Esophagus squamous epithelium (tissue), 5 donors: ENCODE data around the gene ING5. TPM values are rescaled to one million over a fixed set of nuclear protein-coding genes. Genes with fewer than 3 reads are reported as not detected.

Experiments used
- DNase-seq: peaks from one replicate; lab custom pipeline; 2025; lab: John Stamatoyannopoulos, UW
- H3K27ac ChIP-seq, 4 donors: fragments of 200-600 bp; sonication (generic); one replicate each; pipeline ENCODE4 v1.5.1; 2016 to 2019; ENCODE audit warnings: mild to moderate bottlenecking in 1 of 4
- H3K27me3 ChIP-seq, 4 donors: fragments of 200-600 bp; sonication (generic); 1 replicate in 3 of 4; 2 replicates in 1 of 4; pipeline versions ENCODE4 v1.5.1 to v1.6.0; 2017 to 2021; ENCODE audit warnings: antibody characterized with exemption in 1 of 4
- H3K36me3 ChIP-seq, 3 donors: fragments of 200-600 bp; sonication (generic); one replicate each; pipeline ENCODE4 v1.5.1; 2016 to 2019
- H3K4me1 ChIP-seq, 3 donors: fragments of 200-600 bp; sonication (generic); one replicate each; pipeline ENCODE4 v1.5.1; 2017 to 2019
- H3K4me3 ChIP-seq, 4 donors: fragments of 200-600 bp; sonication (generic); 1 replicate in 3 of 4; 2 replicates in 1 of 4; pipeline ENCODE4 v1.5.1; 2016 to 2019; ENCODE audit warnings: mild to moderate bottlenecking in 2 of 4, moderate library complexity in 1 of 4
- H3K9me3 ChIP-seq, 3 donors: fragments of 200-600 bp; sonication (generic); one replicate each; pipeline ENCODE4 v1.5.1; 2016 to 2019
- CTCF ChIP-seq, 6 experiments: fragments of 450-650 bp in 4 of 6; fragments of 200-600 bp in 2 of 6; sonication (generic) in 2 of 6; IDR thresholded peaks; one replicate each; pipeline ENCODE4 v1.5.1; 2016 to 2019; ENCODE audit warnings: antibody characterized with exemption in 6 of 6, mild to moderate bottlenecking in 4 of 6, moderate library complexity in 4 of 6
- POLR2A ChIP-seq, 4 donors: fragments of 450-650 bp; IDR thresholded peaks; one replicate each; pipeline ENCODE4 v1.6.1; 2017; ENCODE audit warnings: antibody characterized with exemption in 4 of 4, mild to moderate bottlenecking in 4 of 4, moderate library complexity in 3 of 4
- WGBS, 2 donors: methylation state at CpG; one replicate each; pipeline ENCODE4 v1.1.5; 2018; 5-methylcytosine and 5-hydroxymethylcytosine counted together
- intact Hi-C: fragments of 100-400 bp; cut with DNase I; formaldehyde crosslinking; loops from one replicate; pipeline ENCODE4 v1.15.0; 2022
- total RNA-seq, 4 donors: library from RNA; depleted of rRNA; stranded (reverse); fragments of >200 nt; gene quantifications; one replicate each; pipeline ENCODE4 v1.1.0, GENCODE V29; 2016
- donor health status: DM: yes; HTN: yes; CAD: no.

ING5 gene
- total RNA-seq, 4 donors from 2014 or later, result 10.4 to 39.3 (median 18.8) TPM

- no peak for DNase-seq
- 87 to 88% methylated on average over 10 to 17 of the region's 17 CpGs for WGBS, 2 donors
- Histone ChIP-seq H3K4me3 (no peak overlapping the region), H3K9me3 (no peaks in the 10 kb centered on the region), H3K36me3 (peaks cover 36 to 100% (median 46%) of the 10 kb centered on the region in 3 donors), H3K4me1 (peaks cover 0 to 7% (median 3%) of the 10 kb centered on the region in 3 donors), H3K27ac (no peak overlapping the region), H3K27me3 (no peaks in the 10 kb centered on the region)
- intact Hi-C loops, result no loop called here
- TF ChIP-seq POLR2A (IDR thresholded peaks at IDR 0.05) (no peak), CTCF (IDR thresholded peaks at IDR 0.05) (no peak)
Measured at GRCh38 chr2:241655516-241656189, 46.2 kb upstream of the ING5 start.

- TF ChIP-seq CTCF (IDR thresholded peaks at IDR 0.05) (no peak), POLR2A (IDR thresholded peaks at IDR 0.05) (no peak)
- Histone ChIP-seq H3K27me3 (no peaks in the 10 kb centered on the region), H3K9me3 (no peaks in the 10 kb centered on the region), H3K4me3 (no peak overlapping the region), H3K36me3 (peaks cover 37 to 100% (median 45%) of the 10 kb centered on the region in 3 donors), H3K27ac (no peak overlapping the region), H3K4me1 (peaks cover 0 to 7% (median 3%) of the 10 kb centered on the region in 3 donors)
- intact Hi-C loops, result no loop called here
- WGBS, 2 donors, result 94 to 96% methylated on average over 8 to 13 of the region's 13 CpGs
- DNase-seq, result no peak
Measured at GRCh38 chr2:241656190-241656741, 45.6 kb upstream of the ING5 start.

GRCh38 chr2:241657786-241658254 lies 44.0 kb upstream of the ING5 start:
- WGBS, 2 donors, result 74 to 90% methylated on average over 2 to 5 of the region's 15 CpGs
- H3K4me1 ChIP-seq, result peaks cover 0 to 7% (median 3%) of the 10 kb centered on the region in 3 donors
- H3K27me3 ChIP-seq, result no peaks in the 10 kb centered on the region
- intact Hi-C loops, result no loop called here
- H3K36me3 ChIP-seq, result peaks cover 34 to 100% (median 41%) of the 10 kb centered on the region in 3 donors
- no peaks in the 10 kb centered on the region for H3K9me3 ChIP-seq
- TF ChIP-seq CTCF (IDR thresholded peaks at IDR 0.05) (no peak), POLR2A (IDR thresholded peaks at IDR 0.05) (no peak)
- no peak overlapping the region for H3K27ac ChIP-seq
- no peak overlapping the region for H3K4me3 ChIP-seq
- no peak for DNase-seq

GRCh38 chr2:241658296-241658695 lies 43.5 kb upstream of the ING5 start:
- peaks cover 31 to 96% (median 41%) of the 10 kb centered on the region in 3 donors for H3K36me3 ChIP-seq
- WGBS, 2 donors, result 38 to 40% methylated on average over 2 to 5 of the region's 5 CpGs

More at GRCh38 chr2:241658296-241658695, 43.5 kb upstream of the ING5 start:
- H3K9me3 ChIP-seq, result no peaks in the 10 kb centered on the region
- H3K4me3 ChIP-seq, result no peak overlapping the region
- no peak for DNase-seq
- no peak for TF ChIP-seq CTCF (IDR thresholded peaks at IDR 0.05)
- no peak for TF ChIP-seq POLR2A (IDR thresholded peaks at IDR 0.05)
- intact Hi-C loops, result no loop called here
- peaks cover 0 to 7% (median 3%) of the 10 kb centered on the region in 3 donors for H3K4me1 ChIP-seq
- H3K27ac ChIP-seq, result no peak overlapping the region
- no peaks in the 10 kb centered on the region for H3K27me3 ChIP-seq
